GM06990 (cell line): Measurements from ENCODE around the gene COMP.

ENCODE experiments used
- DNase-seq: peaks from one replicate; pipeline ENCODE4 v3.0.0-alpha.2; 2011; ENCODE audit not compliant: insufficient read length; ENCODE audit errors: extremely low read depth
- H3K27me3 ChIP-seq: replicated peaks from 2 replicates; pipeline ENCODE4 v1.6.0; 2011; ENCODE audit warnings: low read length; ENCODE audit not compliant: control insufficient read depth, insufficient read depth
- H3K36me3 ChIP-seq: 2 replicates; pipeline ENCODE4 v1.5.1; 2011; ENCODE audit warnings: low read length; ENCODE audit not compliant: control insufficient read depth, insufficient read depth
- H3K4me3 ChIP-seq: replicated peaks from 2 replicates; pipeline ENCODE4 v1.5.1; 2011; ENCODE audit warnings: low read depth, mild to moderate bottlenecking, control low read depth, low read length
- TF ChIP-seq, protein P1 (sequence below): IDR thresholded peaks from 2 replicates; pipeline ENCODE4 v1.5.1; 2011; ENCODE audit warnings: low read length, control low read depth, mild to moderate bottlenecking, inconsistent platforms; ENCODE audit not compliant: insufficient read depth, poor library complexity, severe bottlenecking

Gene COMP

DNA sequence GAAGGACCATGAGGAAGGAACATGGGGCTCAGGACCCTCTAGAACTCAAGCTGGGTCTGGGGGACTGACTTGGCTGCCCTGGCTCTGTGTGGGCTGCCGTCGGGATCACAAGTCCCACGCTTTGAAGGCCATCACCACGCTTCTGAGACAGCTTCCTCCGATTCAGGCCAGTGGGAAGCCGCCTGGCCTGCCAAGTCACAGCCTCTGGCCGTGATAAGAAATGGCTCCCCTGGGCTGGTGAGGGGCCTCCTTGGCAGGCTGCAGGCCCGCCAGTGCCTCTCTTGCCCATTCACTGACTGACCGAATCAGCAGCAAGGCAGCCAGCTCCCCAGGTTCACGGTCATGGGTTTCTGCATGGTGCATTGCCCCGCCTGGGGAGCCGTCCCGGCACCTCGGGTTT is 48.8 kb downstream of the COMP start:
- no peak for DNase-seq
- Histone ChIP-seq H3K4me3 (no peak overlapping the region), H3K36me3 (no peaks in the 10 kb centered on the region), H3K27me3 (no peaks in the 10 kb centered on the region)
- TF ChIP-seq, protein P1, sequence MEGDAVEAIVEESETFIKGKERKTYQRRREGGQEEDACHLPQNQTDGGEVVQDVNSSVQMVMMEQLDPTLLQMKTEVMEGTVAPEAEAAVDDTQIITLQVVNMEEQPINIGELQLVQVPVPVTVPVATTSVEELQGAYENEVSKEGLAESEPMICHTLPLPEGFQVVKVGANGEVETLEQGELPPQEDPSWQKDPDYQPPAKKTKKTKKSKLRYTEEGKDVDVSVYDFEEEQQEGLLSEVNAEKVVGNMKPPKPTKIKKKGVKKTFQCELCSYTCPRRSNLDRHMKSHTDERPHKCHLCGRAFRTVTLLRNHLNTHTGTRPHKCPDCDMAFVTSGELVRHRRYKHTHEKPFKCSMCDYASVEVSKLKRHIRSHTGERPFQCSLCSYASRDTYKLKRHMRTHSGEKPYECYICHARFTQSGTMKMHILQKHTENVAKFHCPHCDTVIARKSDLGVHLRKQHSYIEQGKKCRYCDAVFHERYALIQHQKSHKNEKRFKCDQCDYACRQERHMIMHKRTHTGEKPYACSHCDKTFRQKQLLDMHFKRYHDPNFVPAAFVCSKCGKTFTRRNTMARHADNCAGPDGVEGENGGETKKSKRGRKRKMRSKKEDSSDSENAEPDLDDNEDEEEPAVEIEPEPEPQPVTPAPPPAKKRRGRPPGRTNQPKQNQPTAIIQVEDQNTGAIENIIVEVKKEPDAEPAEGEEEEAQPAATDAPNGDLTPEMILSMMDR = no peak

DNA sequence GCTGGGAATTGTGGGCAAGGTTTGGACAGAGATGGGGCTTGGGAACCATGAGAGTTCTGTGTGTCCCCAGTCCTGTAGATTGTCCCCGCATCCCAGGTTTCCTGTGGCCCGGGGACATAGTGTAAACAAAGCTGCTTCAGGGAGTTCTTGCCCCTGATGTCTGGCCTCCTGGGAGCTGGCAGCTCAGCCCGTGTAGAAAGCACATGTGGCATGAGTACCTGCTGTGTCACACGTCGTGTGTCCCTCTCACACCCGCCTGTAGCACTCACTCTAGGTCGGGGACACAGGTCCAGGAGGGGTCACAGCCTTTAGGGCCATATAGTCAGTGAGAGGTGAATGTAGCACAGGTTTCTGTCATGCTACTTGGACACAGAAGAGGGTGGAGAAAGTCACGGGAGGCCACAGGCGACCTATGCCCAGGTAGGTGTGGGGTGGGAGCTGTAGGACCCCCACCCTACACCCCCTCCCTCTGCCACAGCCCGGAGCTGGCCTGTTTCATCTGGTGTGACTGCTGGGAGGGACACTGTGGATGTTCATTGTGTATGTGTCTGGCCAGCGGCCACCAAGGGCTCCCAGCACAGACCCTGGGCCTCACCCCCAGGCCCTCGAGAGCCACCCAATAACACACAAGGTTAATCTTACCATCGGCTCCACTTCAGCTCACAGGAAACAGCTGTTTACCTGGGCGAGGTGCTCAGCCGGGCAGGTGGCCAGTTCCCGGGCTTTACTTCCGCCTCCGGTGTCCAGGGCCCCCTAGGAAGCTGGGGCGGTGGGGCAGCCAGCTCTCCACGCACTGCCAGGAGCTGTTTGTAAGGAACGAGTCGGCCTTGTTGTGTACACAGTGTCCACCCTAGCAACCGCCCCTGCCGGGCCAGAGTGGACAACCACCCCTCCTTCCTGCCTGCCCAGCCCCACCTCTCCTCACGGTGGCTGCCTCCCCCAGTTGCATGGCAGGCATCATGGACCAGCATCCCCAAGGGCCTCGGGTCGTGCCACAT is 49.7 kb downstream of the COMP start:
- Histone ChIP-seq H3K27me3 (no peaks in the 10 kb centered on the region), H3K36me3 (no peaks in the 10 kb centered on the region), H3K4me3 (no peak overlapping the region)
- DNase-seq = no peak
- TF ChIP-seq, protein P1 = no peak

DNA sequence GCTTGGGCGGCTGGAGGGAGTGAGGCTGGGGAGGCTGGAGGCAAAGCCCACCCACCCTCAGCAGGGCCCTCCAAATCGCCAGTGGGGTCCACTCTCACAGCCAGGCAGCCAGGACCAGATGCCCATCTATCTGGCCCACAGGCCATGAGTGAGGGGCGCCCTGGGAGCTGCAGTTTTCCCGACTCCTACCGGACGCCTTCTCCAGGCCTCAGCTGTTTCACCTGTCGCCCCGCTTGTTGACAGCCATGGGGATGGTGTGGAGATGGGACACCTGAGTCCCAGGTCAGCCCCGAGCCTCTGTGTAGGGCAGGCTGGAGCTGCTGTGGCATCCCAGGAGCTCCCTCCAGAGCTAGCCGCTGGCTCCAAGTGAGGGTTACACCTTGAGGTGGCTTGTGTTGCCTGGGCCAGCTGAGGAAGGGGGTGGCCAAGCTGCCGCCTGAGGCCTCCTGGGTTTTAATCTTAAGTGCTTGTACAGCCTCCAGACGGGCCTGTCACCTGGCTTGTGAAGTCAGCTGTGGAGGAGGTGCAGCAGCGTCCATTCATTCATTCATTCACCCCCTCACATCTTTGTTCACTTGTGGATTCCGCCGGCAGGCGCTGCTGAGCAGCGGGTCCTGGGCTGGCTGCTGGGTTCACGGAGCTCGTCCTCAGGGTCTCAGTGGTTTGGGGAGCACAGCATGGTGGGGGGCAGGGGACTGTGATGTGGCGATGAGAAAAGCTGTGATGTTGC is 52.0 kb downstream of the COMP start:
- TF ChIP-seq, protein P1 = no peak
- DNase-seq = no peak

DNA sequence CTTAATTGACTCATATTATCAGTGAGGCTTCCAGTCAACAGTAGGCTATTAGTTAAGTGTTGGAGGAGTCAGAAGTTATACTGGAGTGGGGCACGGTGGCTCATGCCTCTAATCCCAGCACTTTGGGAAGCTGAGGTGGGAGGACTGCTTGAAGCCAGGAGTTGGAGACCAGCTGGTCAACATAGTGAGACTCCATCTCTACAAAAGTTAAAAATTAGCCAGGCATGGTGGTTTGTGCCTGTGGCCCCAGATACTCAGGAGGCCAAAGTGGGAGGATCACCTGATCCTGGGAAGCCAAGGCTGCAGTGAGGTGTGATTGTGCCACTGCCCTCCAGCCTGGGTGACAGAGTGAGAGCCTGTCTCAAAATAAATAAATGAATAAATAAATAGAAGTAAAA is 53.2 kb downstream of the COMP start:
- H3K27me3 ChIP-seq = no peaks in the 10 kb centered on the region
- no peak for DNase-seq
- no peak overlapping the region for H3K4me3 ChIP-seq
- TF ChIP-seq, protein P1 = no peak
- H3K36me3 ChIP-seq = no peaks in the 10 kb centered on the region

More for the DNA sequence above, 52.0 kb downstream of the COMP start:
- Histone ChIP-seq H3K4me3 (no peak overlapping the region), H3K27me3 (no peaks in the 10 kb centered on the region), H3K36me3 (no peaks in the 10 kb centered on the region)

DNA sequence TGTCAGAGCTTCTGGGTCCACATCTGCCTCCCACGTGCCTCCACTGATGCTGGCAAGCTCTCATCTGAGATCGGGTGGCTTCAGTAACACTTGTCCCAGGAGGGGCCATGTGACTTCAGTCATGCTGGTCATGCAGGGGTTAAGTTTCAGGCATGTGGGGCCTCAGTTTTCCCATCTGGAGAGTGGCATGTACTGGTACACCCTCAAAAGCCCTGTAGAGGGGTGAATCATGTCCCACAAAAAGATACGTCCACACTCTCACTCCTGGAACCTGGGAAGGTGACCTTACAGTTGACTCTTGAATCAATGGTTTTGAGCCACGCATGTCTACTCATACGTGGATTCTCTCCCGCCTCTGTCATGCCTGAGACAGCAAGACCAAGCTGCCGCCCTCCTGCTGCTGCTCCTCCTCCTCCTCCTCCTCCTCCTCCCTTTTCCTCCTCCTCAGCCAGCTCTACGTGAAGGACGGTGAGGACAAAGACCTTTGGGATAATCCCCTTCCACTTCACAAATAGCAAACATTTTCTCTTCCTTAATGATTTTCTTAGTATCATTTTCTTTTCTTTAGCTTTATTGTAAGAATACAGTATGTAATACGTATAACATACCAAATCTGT is 53.7 kb downstream of the COMP start:
- TF ChIP-seq, protein P1 = no peak
- no peaks in the 10 kb centered on the region for H3K36me3 ChIP-seq
- DNase-seq = no peak
- no peaks in the 10 kb centered on the region for H3K27me3 ChIP-seq
- H3K4me3 ChIP-seq = no peak overlapping the region
